ENCODE data around the gene TPSG1.

DNA sequence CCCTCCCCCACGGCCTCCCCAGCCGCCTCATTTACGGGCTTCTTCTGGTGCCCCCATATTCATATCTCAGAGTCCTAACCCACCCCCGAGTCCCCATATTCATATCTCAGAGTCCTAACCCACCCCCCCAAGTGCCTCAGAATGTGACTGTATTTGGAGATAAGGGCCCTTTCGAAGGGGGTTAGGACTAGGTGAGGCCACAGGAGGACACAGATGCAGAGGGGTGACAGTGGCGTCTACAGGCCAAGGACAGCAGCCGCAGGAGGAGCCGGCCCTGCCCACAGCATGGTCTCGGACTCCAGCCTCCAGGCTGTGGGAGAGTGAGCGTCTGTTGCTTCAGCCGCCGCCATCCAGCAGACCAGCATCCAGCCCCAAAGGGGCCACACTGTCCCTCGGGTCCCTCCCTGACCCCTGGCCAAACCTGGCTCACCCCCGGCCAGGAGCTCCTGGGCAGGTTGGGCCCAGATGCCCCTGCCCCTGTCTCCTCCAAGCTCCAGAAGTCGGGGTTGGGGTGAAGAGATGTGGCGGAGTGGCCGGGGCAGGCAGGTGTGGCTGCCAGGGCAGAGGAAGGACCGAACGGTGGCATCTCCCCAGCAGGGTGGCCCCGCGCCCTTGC, 46.7 kb downstream of the TPSG1 start:
- TF ChIP-seq, protein P1, sequence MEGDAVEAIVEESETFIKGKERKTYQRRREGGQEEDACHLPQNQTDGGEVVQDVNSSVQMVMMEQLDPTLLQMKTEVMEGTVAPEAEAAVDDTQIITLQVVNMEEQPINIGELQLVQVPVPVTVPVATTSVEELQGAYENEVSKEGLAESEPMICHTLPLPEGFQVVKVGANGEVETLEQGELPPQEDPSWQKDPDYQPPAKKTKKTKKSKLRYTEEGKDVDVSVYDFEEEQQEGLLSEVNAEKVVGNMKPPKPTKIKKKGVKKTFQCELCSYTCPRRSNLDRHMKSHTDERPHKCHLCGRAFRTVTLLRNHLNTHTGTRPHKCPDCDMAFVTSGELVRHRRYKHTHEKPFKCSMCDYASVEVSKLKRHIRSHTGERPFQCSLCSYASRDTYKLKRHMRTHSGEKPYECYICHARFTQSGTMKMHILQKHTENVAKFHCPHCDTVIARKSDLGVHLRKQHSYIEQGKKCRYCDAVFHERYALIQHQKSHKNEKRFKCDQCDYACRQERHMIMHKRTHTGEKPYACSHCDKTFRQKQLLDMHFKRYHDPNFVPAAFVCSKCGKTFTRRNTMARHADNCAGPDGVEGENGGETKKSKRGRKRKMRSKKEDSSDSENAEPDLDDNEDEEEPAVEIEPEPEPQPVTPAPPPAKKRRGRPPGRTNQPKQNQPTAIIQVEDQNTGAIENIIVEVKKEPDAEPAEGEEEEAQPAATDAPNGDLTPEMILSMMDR (conservative IDR thresholded peaks at IDR 0.05; ENCODE audit: low read depth, low read length): no peak
- no peak for TF ChIP-seq EZH2 (IDR thresholded peaks at IDR 0.05; ENCODE audit: borderline replicate concordance, low read depth, low read length, poor library complexity, severe bottlenecking)

All from A673 (cell line).